IMR-90 (cell line): ENCODE results near the gene HYAL2.

Source experiments
- BHLHE40 ChIP-seq: fragments of 150-350 bp; IDR thresholded peaks from 2 replicates; pipeline ENCODE4 v1.6.1; 2016; ENCODE audit warnings: mild to moderate bottlenecking, low read depth, low read length
- CEBPB ChIP-seq: IDR thresholded peaks from 2 replicates; pipeline ENCODE4 v1.6.1; 2012; ENCODE audit warnings: low read depth, low read length, improper control_type of control experiment
- CHD1 ChIP-seq: IDR thresholded peaks from 2 replicates; pipeline ENCODE4 v1.6.1; 2012; ENCODE audit warnings: low read depth, low read length, improper control_type of control experiment
- CTCF ChIP-seq: conservative IDR thresholded peaks from 2 replicates; pipeline ENCODE4 v1.5.1; 2012; ENCODE audit warnings: mild to moderate bottlenecking, low read depth, low read length, improper control_type of control experiment
- ELK1 ChIP-seq: fragments of 150-350 bp; IDR thresholded peaks from 2 replicates; pipeline ENCODE4 v1.6.1; 2016; ENCODE audit warnings: low read depth, mild to moderate bottlenecking, low read length, moderate library complexity, borderline replicate concordance
- MAZ ChIP-seq: IDR thresholded peaks from 2 replicates; pipeline ENCODE4 v1.6.1; 2012; ENCODE audit warnings: low read depth, mild to moderate bottlenecking, low read length, improper control_type of control experiment, moderate library complexity, borderline replicate concordance
- POLR2A ChIP-seq: IDR thresholded peaks from 2 replicates; pipeline ENCODE4 v1.6.1; 2012; ENCODE audit warnings: mild to moderate bottlenecking, low read depth, low read length
- RAD21 ChIP-seq: IDR thresholded peaks from 2 replicates; pipeline ENCODE4 v1.6.1; 2012; ENCODE audit warnings: low read length, improper control_type of control experiment
- RCOR1 ChIP-seq: IDR thresholded peaks from 2 replicates; pipeline ENCODE4 v1.6.1; 2012; ENCODE audit warnings: mild to moderate bottlenecking, low read length, improper control_type of control experiment; ENCODE audit not compliant: insufficient replicate concordance
- RFX5 ChIP-seq: IDR thresholded peaks from 2 replicates; pipeline ENCODE4 v1.8.0; 2012; ENCODE audit warnings: low read depth, mild to moderate bottlenecking, low read length, moderate library complexity
- TF ChIP-seq, protein P1 (sequence below): fragments of 150-350 bp; IDR thresholded peaks from 2 replicates; pipeline ENCODE4 v1.6.1; 2017; ENCODE audit warnings: mild to moderate bottlenecking, antibody characterized with exemption, low read length, low read depth

DNA sequence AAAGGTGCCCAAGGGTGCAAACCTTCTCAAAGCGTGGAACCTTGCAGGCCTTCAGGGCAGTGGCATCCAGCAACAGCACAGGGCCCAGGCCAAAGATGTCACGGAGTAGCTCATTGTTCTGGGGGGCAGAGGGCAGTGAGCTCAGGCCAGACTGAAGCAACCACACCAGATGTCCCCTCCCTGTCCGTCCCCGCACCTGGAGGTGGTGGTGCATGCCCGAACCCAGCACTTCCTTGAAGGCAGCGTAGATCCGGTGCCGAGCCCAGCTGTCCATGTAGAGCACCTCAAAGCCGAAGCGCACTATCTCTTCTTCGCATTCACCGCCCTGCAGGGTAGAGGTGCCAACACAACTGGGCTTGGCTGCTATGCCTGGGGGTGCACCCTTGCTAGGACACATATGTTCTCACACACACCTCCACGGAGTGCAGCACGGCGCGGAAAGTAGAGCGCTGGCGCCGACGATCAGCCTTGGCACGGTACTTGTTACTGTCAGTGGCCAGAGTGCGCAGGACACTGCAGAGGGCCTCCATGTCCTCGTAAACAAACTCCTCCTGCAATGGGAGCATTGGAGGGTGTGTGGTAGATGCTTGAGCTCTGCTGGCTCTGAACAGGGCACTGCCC lies 34.0 kb downstream of the HYAL2 start:
- TF ChIP-seq RAD21: no peak
- no peak for TF ChIP-seq CTCF
- TF ChIP-seq POLR2A: no peak
- TF ChIP-seq, protein P1, sequence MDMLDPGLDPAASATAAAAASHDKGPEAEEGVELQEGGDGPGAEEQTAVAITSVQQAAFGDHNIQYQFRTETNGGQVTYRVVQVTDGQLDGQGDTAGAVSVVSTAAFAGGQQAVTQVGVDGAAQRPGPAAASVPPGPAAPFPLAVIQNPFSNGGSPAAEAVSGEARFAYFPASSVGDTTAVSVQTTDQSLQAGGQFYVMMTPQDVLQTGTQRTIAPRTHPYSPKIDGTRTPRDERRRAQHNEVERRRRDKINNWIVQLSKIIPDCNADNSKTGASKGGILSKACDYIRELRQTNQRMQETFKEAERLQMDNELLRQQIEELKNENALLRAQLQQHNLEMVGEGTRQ: no peak
- TF ChIP-seq BHLHE40: no peak
- no peak for TF ChIP-seq CEBPB
- no peak for TF ChIP-seq CHD1
- no peak for TF ChIP-seq MAZ
- TF ChIP-seq ELK1: no peak
- no peak for TF ChIP-seq RFX5
- no peak for TF ChIP-seq RCOR1
